Measurements from ENCODE around the gene RRBP1.

The RRBP1 gene

GRCh38 chr20:17628101-17628841, 53.8 kb downstream of the RRBP1 start:
- DNase-seq = no peak
- Histone ChIP-seq H3K4me3 (ENCODE audit: control insufficient read depth in 1 of 7, extremely low read depth in 1 of 7, insufficient read depth in 4 of 7, low read depth in 2 of 7, low read length in 6 of 7) (no peak overlapping the region), H3K27me3 (replicated peaks in 2 of 5; ENCODE audit: control insufficient read depth in 4 of 5, insufficient read depth in 5 of 5, low read length in 4 of 5) (no peaks in the 10 kb centered on the region), H3K9me3 (ENCODE audit: control extremely low read depth in 1 of 5, control insufficient read depth in 4 of 5, insufficient read depth in 2 of 5, low read depth in 1 of 5, low read length in 4 of 5) (no peaks in the 10 kb centered on the region), H3K36me3 (ENCODE audit: control insufficient read depth in 4 of 4, insufficient read depth in 4 of 4, low read length in 3 of 4) (peaks cover 5 to 98% (median 70%) of the 10 kb centered on the region in 4 experiments), H3K27ac (ENCODE audit: insufficient read depth in 1 of 2, low read depth in 1 of 2, low read length in 2 of 2, poor library complexity in 1 of 2, severe bottlenecking in 2 of 2) (no peak overlapping the region), H3K4me1 (ENCODE audit: control extremely low read depth in 1 of 4, control insufficient read depth in 4 of 4, insufficient read depth in 4 of 4, low read length in 3 of 4) (no peaks in the 10 kb centered on the region)
- whole genome bisulfite sequencing (ENCODE audit: insufficient coverage) = over 99% methylated on average over 13 of the region's 18 CpGs
- POLR2A ChIA-PET = no interaction called here
- CTCF ChIA-PET = interaction anchor here (0.7 to 2.1 kb wide), 2 partner anchors 10 to 54 kb away, joined by 3 to 6 read pairs; partner anchors contain the start of gene RRBP1

GRCh38 chr20:17627101-17627955, 54.7 kb downstream of the RRBP1 start:
- Histone ChIP-seq H3K36me3 (ENCODE audit: control insufficient read depth in 4 of 4, insufficient read depth in 4 of 4, low read length in 3 of 4) (peaks cover 4 to 98% (median 69%) of the 10 kb centered on the region in 4 experiments), H3K27ac (ENCODE audit: insufficient read depth in 1 of 2, low read depth in 1 of 2, low read length in 2 of 2, poor library complexity in 1 of 2, severe bottlenecking in 2 of 2) (no peak overlapping the region), H3K4me3 (ENCODE audit: control insufficient read depth in 1 of 7, extremely low read depth in 1 of 7, insufficient read depth in 4 of 7, low read depth in 2 of 7, low read length in 6 of 7) (no peak overlapping the region)

GRCh38 chr20:17626217-17627007, 55.6 kb downstream of the RRBP1 start:
- Histone ChIP-seq H3K4me3 (ENCODE audit: control insufficient read depth in 1 of 7, extremely low read depth in 1 of 7, insufficient read depth in 4 of 7, low read depth in 2 of 7, low read length in 6 of 7) (no peak overlapping the region), H3K27me3 (replicated peaks in 2 of 5; ENCODE audit: control insufficient read depth in 4 of 5, insufficient read depth in 5 of 5, low read length in 4 of 5) (no peaks in the 10 kb centered on the region), H3K4me1 (ENCODE audit: control extremely low read depth in 1 of 4, control insufficient read depth in 4 of 4, insufficient read depth in 4 of 4, low read length in 3 of 4) (no peaks in the 10 kb centered on the region), H3K36me3 (ENCODE audit: control insufficient read depth in 4 of 4, insufficient read depth in 4 of 4, low read length in 3 of 4) (peaks cover 7 to 100% (median 70%) of the 10 kb centered on the region in 4 experiments), H3K27ac (ENCODE audit: insufficient read depth in 1 of 2, low read depth in 1 of 2, low read length in 2 of 2, poor library complexity in 1 of 2, severe bottlenecking in 2 of 2) (no peak overlapping the region), H3K9me3 (ENCODE audit: control extremely low read depth in 1 of 5, control insufficient read depth in 4 of 5, insufficient read depth in 2 of 5, low read depth in 1 of 5, low read length in 4 of 5) (no peaks in the 10 kb centered on the region)
- 97% methylated on average over 16 of the region's 18 CpGs for WGBS (ENCODE audit: insufficient coverage)
- no peak for DNase-seq
- POLR2A ChIA-PET = no interaction called here
- CTCF ChIA-PET = interaction anchor here (2.1 kb wide), 1 partner anchor 8 kb away, joined by 6 read pairs; no protein-coding TSS in a partner anchor

More at GRCh38 chr20:17627101-17627955, 54.7 kb downstream of the RRBP1 start:
- ChIA-PET CTCF (interaction anchor here (0.7 to 2.1 kb wide), 2 partner anchors 9 to 91 kb away, joined by 3 to 6 read pairs; no protein-coding TSS in a partner anchor), POLR2A (no interaction called here)
- WGBS (ENCODE audit: insufficient coverage) = 97% methylated on average over 22 of the region's 27 CpGs
- H3K9me3 ChIP-seq (ENCODE audit: control extremely low read depth in 1 of 5, control insufficient read depth in 4 of 5, insufficient read depth in 2 of 5, low read depth in 1 of 5, low read length in 4 of 5) = no peaks in the 10 kb centered on the region
- H3K27me3 ChIP-seq (replicated peaks in 2 of 5; ENCODE audit: control insufficient read depth in 4 of 5, insufficient read depth in 5 of 5, low read length in 4 of 5) = no peaks in the 10 kb centered on the region
- no peak for DNase-seq
- no peaks in the 10 kb centered on the region for H3K4me1 ChIP-seq (ENCODE audit: control extremely low read depth in 1 of 4, control insufficient read depth in 4 of 4, insufficient read depth in 4 of 4, low read length in 3 of 4)

- H3K36me3 ChIP-seq (ENCODE audit: control insufficient read depth in 4 of 4, insufficient read depth in 4 of 4, low read length in 3 of 4) = peaks cover 13 to 100% (median 69%) of the 10 kb centered on the region in 4 experiments
- no peak overlapping the region for H3K27ac ChIP-seq (ENCODE audit: insufficient read depth in 1 of 2, low read depth in 1 of 2, low read length in 2 of 2, poor library complexity in 1 of 2, severe bottlenecking in 2 of 2)
- no peak for DNase-seq
- H3K4me3 ChIP-seq (ENCODE audit: control insufficient read depth in 1 of 7, extremely low read depth in 1 of 7, insufficient read depth in 4 of 7, low read depth in 2 of 7, low read length in 6 of 7) = no peak overlapping the region
- H3K9me3 ChIP-seq (ENCODE audit: control extremely low read depth in 1 of 5, control insufficient read depth in 4 of 5, insufficient read depth in 2 of 5, low read depth in 1 of 5, low read length in 4 of 5) = no peaks in the 10 kb centered on the region
- 97% methylated on average over 23 of the region's 27 CpGs for WGBS (ENCODE audit: insufficient coverage)
- POLR2A ChIA-PET = no interaction called here
- H3K27me3 ChIP-seq (replicated peaks in 2 of 5; ENCODE audit: control insufficient read depth in 4 of 5, insufficient read depth in 5 of 5, low read length in 4 of 5) = no peaks in the 10 kb centered on the region
- H3K4me1 ChIP-seq (ENCODE audit: control extremely low read depth in 1 of 4, control insufficient read depth in 4 of 4, insufficient read depth in 4 of 4, low read length in 3 of 4) = no peaks in the 10 kb centered on the region
- CTCF ChIA-PET = interaction anchor here (1.1 to 1.4 kb wide), 2 partner anchors 9 to 33 kb away, joined by 3 to 4 read pairs; no protein-coding TSS in a partner anchor
These were observed 56.6 kb downstream of the RRBP1 start for GRCh38 chr20:17625246-17626051.

GRCh38 chr20:17624551-17625245, 57.3 kb downstream of the RRBP1 start:
- ChIA-PET CTCF (interaction anchor here (1.1 to 1.4 kb wide), 2 partner anchors 10 to 34 kb away, joined by 3 to 4 read pairs; no protein-coding TSS in a partner anchor), POLR2A (no interaction called here)
- no peak overlapping the region for H3K27ac ChIP-seq (ENCODE audit: insufficient read depth in 1 of 2, low read depth in 1 of 2, low read length in 2 of 2, poor library complexity in 1 of 2, severe bottlenecking in 2 of 2)
- no peaks in the 10 kb centered on the region for H3K9me3 ChIP-seq (ENCODE audit: control extremely low read depth in 1 of 5, control insufficient read depth in 4 of 5, insufficient read depth in 2 of 5, low read depth in 1 of 5, low read length in 4 of 5)
- H3K27me3 ChIP-seq (replicated peaks in 2 of 5; ENCODE audit: control insufficient read depth in 4 of 5, insufficient read depth in 5 of 5, low read length in 4 of 5) = no peaks in the 10 kb centered on the region
- 97% methylated on average over 11 of the region's 15 CpGs for WGBS (ENCODE audit: insufficient coverage)
- H3K36me3 ChIP-seq (ENCODE audit: control insufficient read depth in 4 of 4, insufficient read depth in 4 of 4, low read length in 3 of 4) = peaks cover 16 to 100% (median 69%) of the 10 kb centered on the region in 4 experiments
- no peak overlapping the region for H3K4me3 ChIP-seq (ENCODE audit: control insufficient read depth in 1 of 7, extremely low read depth in 1 of 7, insufficient read depth in 4 of 7, low read depth in 2 of 7, low read length in 6 of 7)
- DNase-seq = no peak
- H3K4me1 ChIP-seq (ENCODE audit: control extremely low read depth in 1 of 4, control insufficient read depth in 4 of 4, insufficient read depth in 4 of 4, low read length in 3 of 4) = no peaks in the 10 kb centered on the region

GRCh38 chr20:17624070-17624469, 58.0 kb downstream of the RRBP1 start:
- Histone ChIP-seq H3K4me3 (ENCODE audit: control insufficient read depth in 1 of 7, extremely low read depth in 1 of 7, insufficient read depth in 4 of 7, low read depth in 2 of 7, low read length in 6 of 7) (no peak overlapping the region), H3K27ac (ENCODE audit: insufficient read depth in 1 of 2, low read depth in 1 of 2, low read length in 2 of 2, poor library complexity in 1 of 2, severe bottlenecking in 2 of 2) (no peak overlapping the region), H3K27me3 (replicated peaks in 2 of 5; ENCODE audit: control insufficient read depth in 4 of 5, insufficient read depth in 5 of 5, low read length in 4 of 5) (no peaks in the 10 kb centered on the region), H3K4me1 (ENCODE audit: control extremely low read depth in 1 of 4, control insufficient read depth in 4 of 4, insufficient read depth in 4 of 4, low read length in 3 of 4) (no peaks in the 10 kb centered on the region), H3K36me3 (ENCODE audit: control insufficient read depth in 4 of 4, insufficient read depth in 4 of 4, low read length in 3 of 4) (peaks cover 16 to 100% (median 71%) of the 10 kb centered on the region in 4 experiments), H3K9me3 (ENCODE audit: control extremely low read depth in 1 of 5, control insufficient read depth in 4 of 5, insufficient read depth in 2 of 5, low read depth in 1 of 5, low read length in 4 of 5) (no peaks in the 10 kb centered on the region)
- CTCF ChIA-PET = no interaction called here
- WGBS (ENCODE audit: insufficient coverage) = 96% methylated on average over 10 of the region's 12 CpGs
- POLR2A ChIA-PET = no interaction called here
- no peak for DNase-seq

Data from common myeloid progenitor, CD34-positive (primary cell).